Measurements from ENCODE around the gene BET1. TPM values are rescaled to one million over a fixed set of nuclear protein-coding genes. Genes with fewer than 3 reads are reported as not detected.

The BET1 gene
- polyA plus RNA-seq, 1 of the 3 experiments (the other 2 are of a cell fraction) = 20.1 TPM

GRCh38 chr7:93944673-93945072 lies 59.5 kb downstream of the BET1 start (continued):
- TF ChIP-seq FOXJ3 (CRISPR knock-in tag; IDR thresholded peaks at IDR 0.05) = 0 out of 2 replicates have a peak, but pooled peaks have one; percentile 24
- no peak; the same call in 1 of the 2 replicates for TF ChIP-seq NFIC (IDR thresholded peaks at IDR 0.05; ENCODE audit: borderline replicate concordance)

DNA sequence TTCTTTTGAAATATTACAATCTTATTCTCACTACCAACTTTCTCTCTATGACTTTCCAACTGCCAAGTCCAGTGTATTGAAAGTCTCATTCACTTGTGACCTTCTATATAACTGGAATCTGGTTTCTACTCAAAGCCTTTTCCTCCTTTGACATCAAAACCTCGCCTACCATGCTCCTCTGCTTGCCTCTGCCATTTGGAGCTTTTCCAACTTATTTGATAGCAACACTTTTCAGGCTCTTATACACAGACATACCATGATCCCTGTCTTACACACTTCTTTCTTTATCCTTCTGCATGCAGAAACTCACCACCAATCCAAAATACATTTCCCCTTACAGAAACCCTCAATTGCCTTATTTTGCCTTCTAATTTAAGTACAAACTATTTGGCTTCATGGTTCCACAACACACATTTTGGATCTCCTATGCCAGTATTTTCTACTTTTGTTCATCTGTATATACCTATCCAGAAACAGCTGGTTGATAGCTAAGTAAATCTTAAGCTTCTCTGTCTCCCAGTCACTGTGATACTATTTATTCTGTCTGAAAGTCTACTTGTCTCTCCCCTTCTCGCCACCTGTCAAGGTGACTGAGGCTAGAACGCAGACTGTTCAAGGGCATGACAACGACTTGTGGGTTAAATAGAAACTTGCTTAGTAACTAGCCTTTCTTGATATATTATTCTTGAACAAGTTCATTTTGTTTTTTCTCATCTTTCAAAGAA lies 60.2 kb downstream of the BET1 start:
- Histone ChIP-seq H3K9me2 (no peaks in the 10 kb centered on the region), H3K36me3 (replicated peaks in 1 of 2; ENCODE audit: control insufficient read depth in 1 of 2, insufficient read depth in 2 of 2, low read length in 1 of 2) (no peaks in the 10 kb centered on the region), H3F3A (replicated peaks; ENCODE audit: insufficient read depth) (peaks cover under 1% of the 10 kb centered on the region), H3K4me3 (ENCODE audit: low read depth in 2 of 2, low read length in 1 of 2) (no peak overlapping the region), H3K27ac (ENCODE audit: low read depth in 2 of 2, low read length in 1 of 2) (peak overlapping the region in 1 of 2 experiments; percentile 44; a peak in 1 of 4 replicates), H3K4me2 (no peak overlapping the region), H3K4me1 (ENCODE audit: control insufficient read depth in 1 of 2, insufficient read depth in 2 of 2, low read depth in 1 of 2, low read length in 1 of 2) (peaks cover 14 to 18% of the 10 kb centered on the region in 2 experiments; a peak in 3 of 4 replicates), H2AFZ (ENCODE audit: low read depth) (no peak overlapping the region), H3K79me2 (ENCODE audit: insufficient read depth) (no peaks in the 10 kb centered on the region), H4K20me1 (ENCODE audit: insufficient read depth) (no peaks in the 10 kb centered on the region), H3K9ac (no peak overlapping the region), H3K9me3 (no peaks in the 10 kb centered on the region), H3K27me3 (ENCODE audit: insufficient read depth) (no peaks in the 10 kb centered on the region)
- 91% methylated on average over 4 of the region's 4 CpGs for WGBS (ENCODE audit: low lambda C conversion rate)
- DNase-seq = no peak
- POLR2A ChIA-PET = interaction anchor here (0.7 kb wide), 1 partner anchor 312 kb away, joined by 3 read pairs; no protein-coding TSS in a partner anchor
- TF ChIP-seq SMC3 (IDR thresholded peaks at IDR 0.05; ENCODE audit: low read depth, low read length) (no peak), RAD21 (IDR thresholded peaks at IDR 0.05; ENCODE audit: low read length) (no peak), FOXJ3 (CRISPR knock-in tag; IDR thresholded peaks at IDR 0.05) (no peak), CHD2 (IDR thresholded peaks at IDR 0.05; ENCODE audit: low read length, partially characterized antibody) (no peak), NFIC (IDR thresholded peaks at IDR 0.05; ENCODE audit: borderline replicate concordance) (no peak), EZH2phosphoT487 (IDR thresholded peaks at IDR 0.05; ENCODE audit: borderline replicate concordance, low read depth) (no peak), TCF12 (IDR thresholded peaks at IDR 0.05) (no peak), RFX5 (IDR thresholded peaks at IDR 0.05; ENCODE audit: low read length) (no peak), JUND (IDR thresholded peaks at IDR 0.05) (no peak)
- TF ChIP-seq, protein P1, sequence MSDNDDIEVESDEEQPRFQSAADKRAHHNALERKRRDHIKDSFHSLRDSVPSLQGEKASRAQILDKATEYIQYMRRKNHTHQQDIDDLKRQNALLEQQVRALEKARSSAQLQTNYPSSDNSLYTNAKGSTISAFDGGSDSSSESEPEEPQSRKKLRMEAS (IDR thresholded peaks at IDR 0.05; ENCODE audit: low read depth) = no peak
- TF ChIP-seq, protein P2, sequence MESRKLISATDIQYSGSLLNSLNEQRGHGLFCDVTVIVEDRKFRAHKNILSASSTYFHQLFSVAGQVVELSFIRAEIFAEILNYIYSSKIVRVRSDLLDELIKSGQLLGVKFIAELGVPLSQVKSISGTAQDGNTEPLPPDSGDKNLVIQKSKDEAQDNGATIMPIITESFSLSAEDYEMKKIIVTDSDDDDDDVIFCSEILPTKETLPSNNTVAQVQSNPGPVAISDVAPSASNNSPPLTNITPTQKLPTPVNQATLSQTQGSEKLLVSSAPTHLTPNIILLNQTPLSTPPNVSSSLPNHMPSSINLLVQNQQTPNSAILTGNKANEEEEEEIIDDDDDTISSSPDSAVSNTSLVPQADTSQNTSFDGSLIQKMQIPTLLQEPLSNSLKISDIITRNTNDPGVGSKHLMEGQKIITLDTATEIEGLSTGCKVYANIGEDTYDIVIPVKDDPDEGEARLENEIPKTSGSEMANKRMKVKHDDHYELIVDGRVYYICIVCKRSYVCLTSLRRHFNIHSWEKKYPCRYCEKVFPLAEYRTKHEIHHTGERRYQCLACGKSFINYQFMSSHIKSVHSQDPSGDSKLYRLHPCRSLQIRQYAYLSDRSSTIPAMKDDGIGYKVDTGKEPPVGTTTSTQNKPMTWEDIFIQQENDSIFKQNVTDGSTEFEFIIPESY (IDR thresholded peaks at IDR 0.05; ENCODE audit: borderline replicate concordance, low read depth) = no peak
- TF ChIP-seq, protein P3, sequence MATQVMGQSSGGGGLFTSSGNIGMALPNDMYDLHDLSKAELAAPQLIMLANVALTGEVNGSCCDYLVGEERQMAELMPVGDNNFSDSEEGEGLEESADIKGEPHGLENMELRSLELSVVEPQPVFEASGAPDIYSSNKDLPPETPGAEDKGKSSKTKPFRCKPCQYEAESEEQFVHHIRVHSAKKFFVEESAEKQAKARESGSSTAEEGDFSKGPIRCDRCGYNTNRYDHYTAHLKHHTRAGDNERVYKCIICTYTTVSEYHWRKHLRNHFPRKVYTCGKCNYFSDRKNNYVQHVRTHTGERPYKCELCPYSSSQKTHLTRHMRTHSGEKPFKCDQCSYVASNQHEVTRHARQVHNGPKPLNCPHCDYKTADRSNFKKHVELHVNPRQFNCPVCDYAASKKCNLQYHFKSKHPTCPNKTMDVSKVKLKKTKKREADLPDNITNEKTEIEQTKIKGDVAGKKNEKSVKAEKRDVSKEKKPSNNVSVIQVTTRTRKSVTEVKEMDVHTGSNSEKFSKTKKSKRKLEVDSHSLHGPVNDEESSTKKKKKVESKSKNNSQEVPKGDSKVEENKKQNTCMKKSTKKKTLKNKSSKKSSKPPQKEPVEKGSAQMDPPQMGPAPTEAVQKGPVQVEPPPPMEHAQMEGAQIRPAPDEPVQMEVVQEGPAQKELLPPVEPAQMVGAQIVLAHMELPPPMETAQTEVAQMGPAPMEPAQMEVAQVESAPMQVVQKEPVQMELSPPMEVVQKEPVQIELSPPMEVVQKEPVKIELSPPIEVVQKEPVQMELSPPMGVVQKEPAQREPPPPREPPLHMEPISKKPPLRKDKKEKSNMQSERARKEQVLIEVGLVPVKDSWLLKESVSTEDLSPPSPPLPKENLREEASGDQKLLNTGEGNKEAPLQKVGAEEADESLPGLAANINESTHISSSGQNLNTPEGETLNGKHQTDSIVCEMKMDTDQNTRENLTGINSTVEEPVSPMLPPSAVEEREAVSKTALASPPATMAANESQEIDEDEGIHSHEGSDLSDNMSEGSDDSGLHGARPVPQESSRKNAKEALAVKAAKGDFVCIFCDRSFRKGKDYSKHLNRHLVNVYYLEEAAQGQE (IDR thresholded peaks at IDR 0.05; ENCODE audit: low read depth, low read length) = no peak
- TF ChIP-seq, protein P4, sequence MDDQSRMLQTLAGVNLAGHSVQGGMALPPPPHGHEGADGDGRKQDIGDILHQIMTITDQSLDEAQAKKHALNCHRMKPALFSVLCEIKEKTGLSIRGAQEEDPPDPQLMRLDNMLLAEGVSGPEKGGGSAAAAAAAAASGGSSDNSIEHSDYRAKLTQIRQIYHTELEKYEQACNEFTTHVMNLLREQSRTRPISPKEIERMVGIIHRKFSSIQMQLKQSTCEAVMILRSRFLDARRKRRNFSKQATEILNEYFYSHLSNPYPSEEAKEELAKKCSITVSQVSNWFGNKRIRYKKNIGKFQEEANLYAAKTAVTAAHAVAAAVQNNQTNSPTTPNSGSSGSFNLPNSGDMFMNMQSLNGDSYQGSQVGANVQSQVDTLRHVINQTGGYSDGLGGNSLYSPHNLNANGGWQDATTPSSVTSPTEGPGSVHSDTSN (IDR thresholded peaks at IDR 0.05) = no peak
- CTCF ChIA-PET = interaction anchor here (1.0 kb wide), 1 partner anchor 22 kb away, joined by 5 read pairs; the partner anchor contains the start of gene GNG11

Other genes with a start within 250 kb of the BET1 start
- 16.9 and 17.7 TPM in 2 replicates for gene TFPI2, start 113.6 kb downstream of the BET1 start, polyA plus RNA-seq (2012; rRNA removed)
- 0.15 TPM in 1 of 2 replicates, not detected in the other for gene GNGT1, start 97.8 kb downstream of the BET1 start, polyA plus RNA-seq (2012; rRNA removed)
- 9.8 and 11.5 TPM in 2 replicates for gene GNG11, start 82.6 kb downstream of the BET1 start, polyA plus RNA-seq (2012; rRNA removed)